IgD-negative memory B cell (primary cell): ENCODE measurements around the gene CHST8. TPM values are rescaled to one million over a fixed set of nuclear protein-coding genes. Genes with fewer than 3 reads are reported as not detected.

Source experiments
- H3K27ac Mint-ChIP-seq, 3 donors: one replicate each; pipeline ENCODE4 v1.8.0; 2020 to 2022; ENCODE audit warnings: mild to moderate bottlenecking in 3 of 3, mixed read lengths in 3 of 3, moderate library complexity in 1 of 3
- H3K27me3 Mint-ChIP-seq: one replicate; pipeline ENCODE4 v1.8.0; 2021; ENCODE audit warnings: mixed read lengths
- H3K36me3 Mint-ChIP-seq: one replicate; pipeline ENCODE4 v1.8.0; 2020; ENCODE audit warnings: mild to moderate bottlenecking, mixed read lengths
- H3K4me1 Mint-ChIP-seq, 3 donors: one replicate each; pipeline ENCODE4 v1.8.0; 2020 to 2022; ENCODE audit warnings: mixed read lengths in 3 of 3, mild to moderate bottlenecking in 1 of 3
- H3K4me3 Mint-ChIP-seq, 4 donors: one replicate each; pipeline ENCODE4 v1.8.0; 2020 to 2022; ENCODE audit warnings: mild to moderate bottlenecking in 4 of 4, mixed read lengths in 4 of 4, moderate library complexity in 3 of 4
- H3K9me3 Mint-ChIP-seq, 3 donors: one replicate each; pipeline ENCODE4 v1.8.0; 2020 to 2021; ENCODE audit warnings: mixed read lengths in 3 of 3, mild to moderate bottlenecking in 1 of 3
- polyA plus RNA-seq: library from polyadenylated mRNA; unstranded; fragments of 300-500 nt; fragmentation: Illumina TruSeq; gene quantifications from one replicate; pipeline ENCODE4 v1.2.3, GENCODE V29; 2021

CHST8 gene
- polyA plus RNA-seq, 1 donor from 2014 or later = not detected

GRCh38 chr19:33668968-33669367 lies 47.2 kb downstream of the CHST8 start:
- H3K27ac Mint-ChIP-seq = no peak overlapping the region
- peaks cover 0 to 10% (median 8%) of the 10 kb centered on the region in 3 donors for H3K9me3 Mint-ChIP-seq
- H3K4me3 Mint-ChIP-seq = no peak overlapping the region
- no peaks in the 10 kb centered on the region for H3K36me3 Mint-ChIP-seq
- H3K4me1 Mint-ChIP-seq = no peaks in the 10 kb centered on the region
- H3K27me3 Mint-ChIP-seq = peaks cover 3% of the 10 kb centered on the region

- H3K27me3 Mint-ChIP-seq = peaks cover 3% of the 10 kb centered on the region
- H3K4me3 Mint-ChIP-seq = no peak overlapping the region
- no peaks in the 10 kb centered on the region for H3K4me1 Mint-ChIP-seq
- H3K27ac Mint-ChIP-seq = no peak overlapping the region
- H3K9me3 Mint-ChIP-seq = peaks cover 0 to 10% (median 8%) of the 10 kb centered on the region in 3 donors
- H3K36me3 Mint-ChIP-seq = no peaks in the 10 kb centered on the region
Measured at GRCh38 chr19:33669376-33669775, 47.6 kb downstream of the CHST8 start.

GRCh38 chr19:33670398-33670797 lies 48.6 kb downstream of the CHST8 start:
- H3K9me3 Mint-ChIP-seq = peaks cover 0 to 8% (median 4%) of the 10 kb centered on the region in 3 donors
- no peaks in the 10 kb centered on the region for H3K36me3 Mint-ChIP-seq
- peaks cover 6% of the 10 kb centered on the region for H3K27me3 Mint-ChIP-seq
- no peak overlapping the region for H3K27ac Mint-ChIP-seq
- no peak overlapping the region for H3K4me3 Mint-ChIP-seq
- no peaks in the 10 kb centered on the region for H3K4me1 Mint-ChIP-seq

- H3K4me3 Mint-ChIP-seq = no peak overlapping the region
- H3K27me3 Mint-ChIP-seq = peaks cover 8% of the 10 kb centered on the region
- no peak overlapping the region for H3K27ac Mint-ChIP-seq
- H3K9me3 Mint-ChIP-seq = peaks cover 0 to 7% (median 4%) of the 10 kb centered on the region in 3 donors
- no peaks in the 10 kb centered on the region for H3K4me1 Mint-ChIP-seq
- H3K36me3 Mint-ChIP-seq = no peaks in the 10 kb centered on the region
Measured at GRCh38 chr19:33671211-33671610, 49.5 kb downstream of the CHST8 start.

- H3K4me3 Mint-ChIP-seq = no peak overlapping the region
- H3K27ac Mint-ChIP-seq = no peak overlapping the region
- H3K9me3 Mint-ChIP-seq = peaks cover 0 to 7% (median 0%) of the 10 kb centered on the region in 3 donors
- peaks cover 10% of the 10 kb centered on the region for H3K27me3 Mint-ChIP-seq
- no peaks in the 10 kb centered on the region for H3K4me1 Mint-ChIP-seq
- H3K36me3 Mint-ChIP-seq = no peaks in the 10 kb centered on the region
Measured at GRCh38 chr19:33673258-33673875, 51.6 kb downstream of the CHST8 start.

- Mint-ChIP-seq H3K4me1 (no peaks in the 10 kb centered on the region), H3K36me3 (no peaks in the 10 kb centered on the region), H3K4me3 (no peak overlapping the region), H3K27ac (no peak overlapping the region), H3K9me3 (peaks cover 0 to 7% (median 0%) of the 10 kb centered on the region in 3 donors), H3K27me3 (peaks cover 10% of the 10 kb centered on the region)
Measured at GRCh38 chr19:33673996-33674625, 52.4 kb downstream of the CHST8 start.

GRCh38 chr19:33674626-33675367 lies 53.0 kb downstream of the CHST8 start:
- Mint-ChIP-seq H3K27me3 (peaks cover 10% of the 10 kb centered on the region), H3K27ac (peak overlapping the region in 1 of 3 donors; percentile 50)

GRCh38 chr19:33675501-33676124 lies 53.9 kb downstream of the CHST8 start:
- Mint-ChIP-seq H3K9me3 (peaks cover 0 to 7% (median 0%) of the 10 kb centered on the region in 3 donors), H3K4me3 (no peak overlapping the region), H3K27me3 (peaks cover 10% of the 10 kb centered on the region), H3K36me3 (no peaks in the 10 kb centered on the region), H3K4me1 (no peaks in the 10 kb centered on the region), H3K27ac (no peak overlapping the region)

More at GRCh38 chr19:33674626-33675367, 53.0 kb downstream of the CHST8 start:
- Mint-ChIP-seq H3K36me3 (no peaks in the 10 kb centered on the region), H3K9me3 (peaks cover 0 to 7% (median 0%) of the 10 kb centered on the region in 3 donors), H3K4me3 (no peak overlapping the region), H3K4me1 (no peaks in the 10 kb centered on the region)

- no peak overlapping the region for H3K4me3 Mint-ChIP-seq
- H3K36me3 Mint-ChIP-seq = no peaks in the 10 kb centered on the region
- no peak overlapping the region for H3K27ac Mint-ChIP-seq
- peaks cover 0 to 4% (median 0%) of the 10 kb centered on the region in 3 donors for H3K9me3 Mint-ChIP-seq
- H3K4me1 Mint-ChIP-seq = no peaks in the 10 kb centered on the region
- peaks cover 7% of the 10 kb centered on the region for H3K27me3 Mint-ChIP-seq
Measured at GRCh38 chr19:33676999-33677665, 55.4 kb downstream of the CHST8 start.

GRCh38 chr19:33677745-33678426 lies 56.1 kb downstream of the CHST8 start:
- peaks cover 0 to 4% (median 1%) of the 10 kb centered on the region in 3 donors for H3K9me3 Mint-ChIP-seq

GRCh38 chr19:33678796-33679585 lies 57.2 kb downstream of the CHST8 start:
- H3K4me3 Mint-ChIP-seq = no peak overlapping the region
- H3K4me1 Mint-ChIP-seq = no peaks in the 10 kb centered on the region
- peaks cover 7% of the 10 kb centered on the region for H3K27me3 Mint-ChIP-seq
- H3K9me3 Mint-ChIP-seq = peaks cover 0 to 4% (median 4%) of the 10 kb centered on the region in 3 donors
- H3K36me3 Mint-ChIP-seq = no peaks in the 10 kb centered on the region
- no peak overlapping the region for H3K27ac Mint-ChIP-seq

More at GRCh38 chr19:33677745-33678426, 56.1 kb downstream of the CHST8 start:
- Mint-ChIP-seq H3K4me1 (no peaks in the 10 kb centered on the region), H3K4me3 (no peak overlapping the region), H3K36me3 (no peaks in the 10 kb centered on the region), H3K27ac (peak overlapping the region in 1 of 3 donors; percentile 53), H3K27me3 (peaks cover 7% of the 10 kb centered on the region)

GRCh38 chr19:33679696-33680095 lies 57.9 kb downstream of the CHST8 start:
- Mint-ChIP-seq H3K9me3 (peaks cover 0 to 4% (median 4%) of the 10 kb centered on the region in 3 donors), H3K36me3 (no peaks in the 10 kb centered on the region), H3K27ac (no peak overlapping the region), H3K4me1 (no peaks in the 10 kb centered on the region), H3K27me3 (peaks cover 7% of the 10 kb centered on the region), H3K4me3 (no peak overlapping the region)

GRCh38 chr19:33681081-33681680 lies 59.4 kb downstream of the CHST8 start:
- Mint-ChIP-seq H3K4me1 (no peaks in the 10 kb centered on the region), H3K27ac (no peak overlapping the region), H3K27me3 (peaks cover 12% of the 10 kb centered on the region), H3K9me3 (peaks cover 0 to 4% (median 4%) of the 10 kb centered on the region in 3 donors), H3K36me3 (no peaks in the 10 kb centered on the region), H3K4me3 (no peak overlapping the region)
